Spleen (tissue), 7 donors: Measurements from ENCODE around the gene SLC9A4.

Experiments used
- CTCF ChIP-seq, 11 experiments: fragments of 200-600 bp in 7 of 11; fragments of 450-650 bp in 4 of 11; sonication (generic) in 4 of 11; IDR thresholded peaks in 8 of 11; conservative IDR thresholded peaks in 3 of 11; 1 replicate in 7 of 11; 2 replicates in 4 of 11; pipeline versions ENCODE4 v1.4.0 to v1.8.0; 2016 to 2021; ENCODE audit warnings: antibody characterized with exemption in 11 of 11, inconsistent platforms in 4 of 11, mild to moderate bottlenecking in 1 of 11
- POLR2A ChIP-seq, 3 donors: fragments of 450-650 bp; IDR thresholded peaks; one replicate each; pipeline ENCODE4 v1.5.1; 2017; ENCODE audit warnings: antibody characterized with exemption in 3 of 3, mild to moderate bottlenecking in 1 of 3
- POLR2AphosphoS5 ChIP-seq, 3 donors: sonication (generic); formaldehyde crosslinking; IDR thresholded peaks; one replicate each; pipeline ENCODE4 v1.5.1; 2017; ENCODE audit warnings: antibody characterized with exemption in 3 of 3
- donor health status: DM: no; HTN: no; CAD: no; lungs with moderate emphysema.
- donor health status: DM: no; HTN: no; CAD: no.
- donor health status: DM: no; HTN: no; CAD: no.

- TF ChIP-seq CTCF (IDR thresholded peaks at IDR 0.05 in 8 of 11, conservative IDR thresholded peaks at IDR 0.05 in 3 of 11) = no peak
- no peak for TF ChIP-seq POLR2AphosphoS5 (IDR thresholded peaks at IDR 0.05)
- no peak for TF ChIP-seq POLR2A (IDR thresholded peaks at IDR 0.05)
Measured at GRCh38 chr2:102553601-102554000, 80.6 kb downstream of the SLC9A4 start.
